PC-9 (cell line): ENCODE measurements around the gene ASXL1. TPM values are rescaled to one million over a fixed set of nuclear protein-coding genes. Genes with fewer than 3 reads are reported as not detected.

Experiments
- BruUV-seq: library from RNA; stranded (reverse); fragments of 400-500 nt; replicated peaks from 2 replicates; lab custom pipeline; 2021; lab: Mats Ljungman, UMichigan
- CTCF ChIA-PET: fragments of 300-600 bp; sonication (Branson Sonifier 250); formaldehyde crosslinking; loops from one replicate; lab custom pipeline; 2022; ENCODE audit warnings: antibody characterized with exemption; lab: Charles Lee
- POLR2A ChIA-PET: fragments of 300-600 bp; sonication (Branson Sonifier 250); formaldehyde crosslinking; loops from one replicate; lab custom pipeline; 2022; ENCODE audit warnings: antibody characterized with exemption; ENCODE audit not compliant: unreplicated experiment; lab: Charles Lee
- DNase-seq, 2 experiments: peaks; one replicate each; pipeline versions ENCODE4 v3.0.0 to v3.0.0-alpha.2; 2015 to 2022; ENCODE audit warnings: mixed read lengths in 1 of 2
- H2AFZ ChIP-seq: fragments of 200-600 bp; sonication (generic); 2 replicates; pipeline ENCODE4 v1.8.1; 2017; ENCODE audit warnings: antibody characterized with exemption
- H3F3A ChIP-seq: fragments of 200-600 bp; sonication (generic); 2 replicates; pipeline ENCODE4 v1.8.1; 2017; ENCODE audit warnings: antibody characterized with exemption, mild to moderate bottlenecking, low read depth; ENCODE audit not compliant: insufficient read depth
- H3K27ac ChIP-seq: fragments of 200-600 bp; sonication (generic); 2 replicates; pipeline ENCODE4 v1.6.1; 2016; ENCODE audit warnings: mixed run types
- H3K27me3 ChIP-seq: fragments of 200-600 bp; sonication (generic); 2 replicates; pipeline ENCODE4 v1.6.1; 2016; ENCODE audit warnings: low read depth, mixed run types; ENCODE audit not compliant: insufficient read depth
- H3K36me3 ChIP-seq: fragments of 200-600 bp; sonication (generic); 2 replicates; pipeline ENCODE4 v1.6.1; 2016; ENCODE audit warnings: low read depth, mixed run types
- H3K4me1 ChIP-seq: fragments of 200-600 bp; sonication (generic); replicated peaks from 2 replicates; pipeline ENCODE4 v1.6.1; 2016; ENCODE audit warnings: mixed run types; ENCODE audit not compliant: insufficient read depth
- H3K4me2 ChIP-seq: fragments of 200-600 bp; sonication (generic); 2 replicates; pipeline ENCODE4 v1.6.1; 2017; ENCODE audit warnings: mixed run types
- H3K4me3 ChIP-seq: fragments of 200-600 bp; sonication (generic); 2 replicates; pipeline ENCODE4 v1.6.1; 2016; ENCODE audit warnings: mixed run types
- H3K79me2 ChIP-seq: fragments of 200-600 bp; sonication (generic); 2 replicates; pipeline ENCODE4 v1.6.1; 2017; ENCODE audit warnings: low read depth, mixed run types
- H3K9me2 ChIP-seq: fragments of 200-600 bp; sonication (generic); 2 replicates; pipeline ENCODE4 v1.8.1; 2017; ENCODE audit warnings: mild to moderate bottlenecking; ENCODE audit not compliant: insufficient read depth
- H3K9me3 ChIP-seq: fragments of 200-600 bp; sonication (generic); 2 replicates; pipeline ENCODE4 v1.8.1; 2016; ENCODE audit warnings: low read depth; ENCODE audit not compliant: insufficient read depth
- H4K20me1 ChIP-seq: fragments of 200-600 bp; sonication (generic); 2 replicates; pipeline ENCODE4 v1.8.1; 2017; ENCODE audit not compliant: insufficient read depth
- CTCF ChIP-seq: fragments of 200-600 bp; sonication (generic); conservative IDR thresholded peaks from 2 replicates; pipeline ENCODE4 v1.6.1; 2017; ENCODE audit warnings: mixed run types, antibody characterized with exemption, mild to moderate bottlenecking, moderate library complexity
- EZH2 ChIP-seq: fragments of 200-600 bp; sonication (generic); IDR thresholded peaks from 2 replicates; pipeline ENCODE4 v1.8.0; 2017; ENCODE audit warnings: antibody characterized with exemption, low read depth
- intact Hi-C: fragments of 100-400 bp; cut with micrococcal nuclease; formaldehyde crosslinking; loops from one replicate; pipeline ENCODE4 v1.10.0; 2022; ENCODE audit not compliant: unreplicated experiment
- total RNA-seq: library from RNA; stranded (reverse); gene quantifications from 2 replicates; pipeline ENCODE4 v1.2.3, GENCODE V29; 2021

The ASXL1 gene
- total RNA-seq, 1 experiment from 2014 or later: 123 TPM

- Histone ChIP-seq H2AFZ (no peak overlapping the region; the same call in 1 of the 2 replicates), H3K36me3 (no peaks in the 10 kb centered on the region), H3K9me2 (no peaks in the 10 kb centered on the region), H3F3A (peaks cover 21% of the 10 kb centered on the region; the same call in 1 of the 2 replicates), H3K9me3 (no peaks in the 10 kb centered on the region), H4K20me1 (peaks cover 24% of the 10 kb centered on the region; the same call in 1 of the 2 replicates), H3K4me3 (peak overlapping the region; percentile 26; the same call in 1 of the 2 replicates), H3K79me2 (peaks cover 54% of the 10 kb centered on the region), H3K4me2 (peak overlapping the region; percentile 76), H3K27ac (peak overlapping the region; percentile 56), H3K27me3 (no peaks in the 10 kb centered on the region), H3K4me1 (peaks cover 34% of the 10 kb centered on the region)
- TF ChIP-seq CTCF (no peak), EZH2 (no peak)
- ChIA-PET CTCF (interaction anchor here (0.7 to 1.2 kb wide), 2 partner anchors 9 to 164 kb away, joined by 4 to 9 read pairs; no protein-coding TSS in a partner anchor), POLR2A (interaction anchor here (0.6 to 0.9 kb wide), 7 partner anchors 10 to 1328 kb away, joined by 3 to 10 read pairs (median 3); no protein-coding TSS in a partner anchor)
- BruUV-seq: no TSS peak
- intact Hi-C loops: loop anchor here (1.0 kb wide), 1 partner anchor 8 kb away; no protein-coding TSS in a partner anchor
- peak; percentile 85 to 99 for DNase-seq
These were observed 117.1 kb downstream of the ASXL1 start for GRCh38 chr20:32474967-32475811.

DNA sequence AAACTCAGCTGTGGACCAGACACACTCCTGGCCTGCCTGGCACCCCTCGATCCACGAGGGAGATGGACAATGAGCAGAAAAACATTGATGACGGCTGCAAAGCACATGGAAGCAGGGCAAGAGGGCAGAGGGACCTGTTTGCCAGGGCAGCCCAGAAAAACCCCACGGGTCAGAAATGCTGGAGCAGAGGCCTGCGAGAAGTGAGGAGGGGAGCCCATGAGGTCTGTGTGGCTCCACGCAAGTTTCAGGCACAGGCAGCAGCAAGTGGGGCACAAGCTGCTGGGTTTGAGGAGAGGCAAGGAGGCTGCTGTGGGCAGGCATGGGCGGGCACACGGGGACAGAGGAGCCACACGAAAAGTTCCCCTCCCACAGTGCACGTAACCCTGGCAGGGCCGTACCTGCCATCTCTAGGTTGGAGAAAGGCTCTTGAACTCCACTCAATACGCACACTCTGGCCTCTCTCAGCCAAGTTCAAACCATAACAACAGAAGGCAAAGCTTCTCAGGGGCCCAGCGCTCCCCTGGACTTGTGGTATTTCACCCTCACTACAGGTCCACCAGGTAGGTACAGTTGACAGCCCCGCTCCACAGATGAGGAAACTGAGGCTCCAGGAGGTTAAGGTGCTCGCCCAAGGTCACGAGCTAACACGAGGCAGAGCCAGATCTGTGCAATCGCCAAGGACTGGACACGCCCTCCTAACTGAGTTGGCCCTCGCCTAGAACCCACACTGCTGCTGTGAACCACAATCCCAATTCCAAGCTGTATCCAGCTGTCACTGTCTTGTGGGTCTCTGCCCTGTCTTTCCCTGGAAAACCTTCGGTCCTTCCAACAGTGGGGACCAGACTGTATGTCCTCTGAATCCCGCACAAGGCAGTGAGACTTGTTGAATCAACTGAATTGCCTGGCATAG is 118.8 kb downstream of the ASXL1 start:
- H3K4me2 ChIP-seq: peak overlapping the region; percentile 76
- ChIA-PET CTCF (no interaction called here), POLR2A (interaction anchor here (0.5 kb wide), 1 partner anchor 86 kb away, joined by 3 read pairs; no protein-coding TSS in a partner anchor)
- H3K9me3 ChIP-seq: no peaks in the 10 kb centered on the region
- no peaks in the 10 kb centered on the region for H3K9me2 ChIP-seq
- no peaks in the 10 kb centered on the region for H3K36me3 ChIP-seq
- H2AFZ ChIP-seq: no peak overlapping the region
- peaks cover 32% of the 10 kb centered on the region for H4K20me1 ChIP-seq
- peaks cover 36% of the 10 kb centered on the region for H3K4me1 ChIP-seq
- H3K79me2 ChIP-seq: peaks cover 65% of the 10 kb centered on the region
- H3K27me3 ChIP-seq: no peaks in the 10 kb centered on the region
- intact Hi-C loops: no loop called here
- no peak overlapping the region for H3K4me3 ChIP-seq
- TF ChIP-seq EZH2 (no peak), CTCF (no peak)
- H3F3A ChIP-seq: peaks cover 21% of the 10 kb centered on the region; the same call in 1 of the 2 replicates
- no peak for DNase-seq
- BruUV-seq: no TSS peak
- H3K27ac ChIP-seq: no peak overlapping the region
